Fibroblast of lung (primary cell): ENCODE results near the gene AQP2.

Experiments used
- CTCF ChIP-seq, 2 donors: IDR thresholded peaks in 1 of 2; conservative IDR thresholded peaks in 1 of 2; 1 replicate in 1 of 2; 2 replicates in 1 of 2; pipeline ENCODE4 v1.5.1; 2011 to 2012; ENCODE audit warnings: low read length in 2 of 2, control low read depth in 1 of 2, inconsistent platforms in 1 of 2, low read depth in 1 of 2, mild to moderate bottlenecking in 1 of 2
- EZH2 ChIP-seq: IDR thresholded peaks from 2 replicates; pipeline ENCODE4 v1.5.1; 2012; ENCODE audit warnings: low read length, control low read depth, mild to moderate bottlenecking; ENCODE audit errors: missing control alignments

GRCh38 chr12:49950273-49951251, at the start of gene AQP2:
- TF ChIP-seq EZH2 (no peak), CTCF (conservative IDR thresholded peaks at IDR 0.05 in 1 of 2, IDR thresholded peaks at IDR 0.05 in 1 of 2; ENCODE audit: low read depth in 1 of 2, low read length in 2 of 2) (no peak)
